RWPE2 (cell line): ENCODE data around the gene ARHGEF3.

Experiments
- ATAC-seq: fragments of 200-7000 bp; cut with Tn5 transposase; 3 replicates; pipeline ENCODE4 v1.9.1; 2021; ENCODE audit warnings: low read depth
- DNase-seq: peaks from one replicate; pipeline ENCODE4 v3.0.0-alpha.2; 2020; ENCODE audit warnings: low spot score
- H3K27ac ChIP-seq: fragments of 450-650 bp; 2 replicates; pipeline ENCODE4 v1.5.1; 2017; ENCODE audit warnings: mild to moderate bottlenecking; ENCODE audit not compliant: poor library complexity, severe bottlenecking
- H3K27me3 ChIP-seq: fragments of 250-450 bp; sonication (Bioruptor Pico); 2 replicates; pipeline ENCODE4 v1.5.1; 2021; ENCODE audit warnings: mild to moderate bottlenecking, moderate library complexity; ENCODE audit not compliant: insufficient read depth, poor library complexity, severe bottlenecking
- H3K36me3 ChIP-seq: fragments of 250-450 bp; sonication (Bioruptor Pico); 2 replicates; pipeline ENCODE4 v1.5.1; 2020; ENCODE audit warnings: low read depth, mild to moderate bottlenecking, moderate library complexity
- H3K4me1 ChIP-seq: fragments of 250-450 bp; sonication (Bioruptor Pico); 2 replicates; pipeline ENCODE4 v1.5.1; 2021; ENCODE audit warnings: mild to moderate bottlenecking, moderate library complexity; ENCODE audit not compliant: insufficient read depth, poor library complexity, severe bottlenecking
- H3K4me3 ChIP-seq: fragments of 250-450 bp; sonication (Bioruptor Pico); 2 replicates; pipeline ENCODE4 v1.5.1; 2021; ENCODE audit warnings: mild to moderate bottlenecking, moderate library complexity; ENCODE audit not compliant: severe bottlenecking
- H3K9me3 ChIP-seq: fragments of 250-450 bp; sonication (Bioruptor Pico); 2 replicates; pipeline ENCODE4 v1.5.1; 2021; ENCODE audit warnings: mild to moderate bottlenecking, moderate library complexity; ENCODE audit not compliant: severe bottlenecking
- TF ChIP-seq, protein P1 (sequence below): fragments of 450-650 bp; IDR thresholded peaks from one replicate; pipeline ENCODE4 v1.5.1; 2017; ENCODE audit warnings: mild to moderate bottlenecking, moderate library complexity; ENCODE audit not compliant: poor library complexity, severe bottlenecking

The ARHGEF3 gene

DNA sequence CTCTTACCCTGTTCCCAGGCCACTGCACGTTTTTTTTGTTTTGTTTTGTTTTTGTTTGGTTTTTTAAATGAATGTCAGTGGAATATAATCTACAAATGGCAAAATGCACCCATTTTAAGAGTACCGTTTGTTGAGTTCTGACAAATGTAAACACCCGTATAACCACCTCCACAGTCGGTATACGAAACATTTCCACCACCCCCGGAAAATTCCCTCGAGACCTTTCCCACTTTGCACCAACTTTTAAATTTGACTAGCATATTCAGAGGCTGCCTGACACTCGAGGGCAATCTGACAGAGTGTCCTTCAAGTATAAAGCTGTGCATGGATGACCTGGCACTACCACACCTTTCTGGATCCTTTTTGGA is 613 bp upstream of the ARHGEF3 start:
- no peaks in the 10 kb centered on the region for H3K36me3 ChIP-seq
- H3K27ac ChIP-seq, result no peak overlapping the region
- no peaks in the 10 kb centered on the region for H3K27me3 ChIP-seq
- H3K4me1 ChIP-seq, result peaks cover 20% of the 10 kb centered on the region
- no peak for DNase-seq
- no peaks in the 10 kb centered on the region for H3K9me3 ChIP-seq
- peak overlapping the region; percentile 58 for H3K4me3 ChIP-seq
- TF ChIP-seq, protein P1, sequence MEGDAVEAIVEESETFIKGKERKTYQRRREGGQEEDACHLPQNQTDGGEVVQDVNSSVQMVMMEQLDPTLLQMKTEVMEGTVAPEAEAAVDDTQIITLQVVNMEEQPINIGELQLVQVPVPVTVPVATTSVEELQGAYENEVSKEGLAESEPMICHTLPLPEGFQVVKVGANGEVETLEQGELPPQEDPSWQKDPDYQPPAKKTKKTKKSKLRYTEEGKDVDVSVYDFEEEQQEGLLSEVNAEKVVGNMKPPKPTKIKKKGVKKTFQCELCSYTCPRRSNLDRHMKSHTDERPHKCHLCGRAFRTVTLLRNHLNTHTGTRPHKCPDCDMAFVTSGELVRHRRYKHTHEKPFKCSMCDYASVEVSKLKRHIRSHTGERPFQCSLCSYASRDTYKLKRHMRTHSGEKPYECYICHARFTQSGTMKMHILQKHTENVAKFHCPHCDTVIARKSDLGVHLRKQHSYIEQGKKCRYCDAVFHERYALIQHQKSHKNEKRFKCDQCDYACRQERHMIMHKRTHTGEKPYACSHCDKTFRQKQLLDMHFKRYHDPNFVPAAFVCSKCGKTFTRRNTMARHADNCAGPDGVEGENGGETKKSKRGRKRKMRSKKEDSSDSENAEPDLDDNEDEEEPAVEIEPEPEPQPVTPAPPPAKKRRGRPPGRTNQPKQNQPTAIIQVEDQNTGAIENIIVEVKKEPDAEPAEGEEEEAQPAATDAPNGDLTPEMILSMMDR, result peak; percentile 63
- no peak for ATAC-seq

DNA sequence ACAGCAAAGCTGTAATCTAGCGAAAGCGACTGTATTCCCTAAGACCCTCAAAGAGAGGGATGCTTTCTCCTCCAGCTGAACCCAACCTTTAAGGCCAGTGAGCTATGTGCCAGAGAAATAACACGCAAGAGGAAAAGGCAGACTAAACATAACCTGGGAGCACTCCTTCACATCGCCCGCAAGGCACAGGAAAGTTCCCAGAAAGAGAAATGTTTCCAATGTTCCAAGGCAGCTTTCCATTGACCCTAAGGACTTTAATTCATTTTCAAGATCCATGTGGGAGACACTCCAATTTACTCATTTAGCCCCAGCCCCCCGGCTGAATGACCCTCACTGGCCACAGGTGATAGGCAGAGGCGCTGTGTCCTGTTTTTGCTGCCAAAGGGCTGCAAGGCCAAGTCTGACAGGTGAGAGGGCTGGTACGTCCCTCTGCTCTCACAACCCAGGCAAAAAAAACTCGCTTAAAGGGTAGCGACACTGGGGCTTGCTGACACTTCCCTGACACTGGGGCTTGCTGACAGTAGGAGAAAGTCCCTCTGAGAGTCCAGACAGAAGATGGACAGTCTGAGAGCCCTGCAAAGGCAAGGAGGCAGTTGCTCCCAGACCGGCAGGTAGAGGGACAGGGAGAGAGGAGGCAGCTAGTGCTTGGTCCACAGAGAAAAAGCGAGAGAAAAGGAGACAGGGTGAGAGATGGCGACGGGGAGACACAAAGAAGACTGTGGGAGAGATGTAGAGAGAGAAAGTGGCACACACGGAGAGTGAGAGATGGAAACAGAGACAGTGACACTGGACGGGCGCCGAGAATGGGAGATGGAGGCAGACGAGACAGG is 702 bp downstream of the ARHGEF3 start:
- Histone ChIP-seq H3K4me1 (peaks cover 20% of the 10 kb centered on the region), H3K4me3 (peak overlapping the region; percentile 58), H3K27ac (peak overlapping the region; percentile 36), H3K36me3 (no peaks in the 10 kb centered on the region), H3K27me3 (no peaks in the 10 kb centered on the region), H3K9me3 (no peaks in the 10 kb centered on the region)
- peak; percentile 50 for ATAC-seq
- DNase-seq, result no peak
- TF ChIP-seq, protein P1, result no peak

DNA sequence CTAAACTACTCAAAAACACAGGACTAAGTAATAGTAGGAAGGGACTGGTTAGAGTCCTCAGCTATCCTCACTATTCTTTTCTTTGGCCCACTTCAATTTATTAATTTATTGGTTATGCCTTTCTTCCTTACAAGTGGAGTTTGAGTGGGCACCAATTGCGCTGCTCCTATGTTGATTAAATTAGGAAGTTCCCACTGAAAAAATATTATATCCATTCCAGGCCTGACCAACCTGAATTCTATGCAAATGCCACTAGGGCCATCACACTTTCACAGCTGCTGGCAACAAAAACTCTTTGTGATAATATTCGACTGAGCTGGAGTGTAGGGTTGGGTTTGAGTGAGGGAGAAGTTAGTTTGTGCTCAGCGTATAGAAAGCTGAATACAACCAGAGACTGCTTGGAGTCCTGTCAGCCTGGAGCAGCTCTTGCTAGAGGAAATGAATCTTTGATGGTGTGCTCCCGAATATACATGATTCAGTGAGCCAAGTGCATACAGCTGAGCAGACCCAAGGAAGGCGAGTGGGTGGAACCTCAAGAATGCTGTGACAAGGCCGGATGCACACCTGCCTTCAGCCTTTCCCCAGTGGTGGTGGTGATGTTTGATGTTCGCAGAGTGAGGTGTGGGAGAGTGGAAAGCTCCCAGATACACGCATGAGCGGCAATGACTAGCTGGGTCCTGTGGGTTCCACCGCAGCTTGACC is 1.5 kb downstream of the ARHGEF3 start:
- Histone ChIP-seq H3K4me1 (peaks cover 25% of the 10 kb centered on the region), H3K27ac (peak overlapping the region; percentile 36), H3K36me3 (no peaks in the 10 kb centered on the region), H3K9me3 (no peaks in the 10 kb centered on the region), H3K27me3 (no peaks in the 10 kb centered on the region), H3K4me3 (peak overlapping the region; percentile 58)
- DNase-seq, result no peak
- TF ChIP-seq, protein P1, result no peak
- ATAC-seq, result peak; percentile 42

DNA sequence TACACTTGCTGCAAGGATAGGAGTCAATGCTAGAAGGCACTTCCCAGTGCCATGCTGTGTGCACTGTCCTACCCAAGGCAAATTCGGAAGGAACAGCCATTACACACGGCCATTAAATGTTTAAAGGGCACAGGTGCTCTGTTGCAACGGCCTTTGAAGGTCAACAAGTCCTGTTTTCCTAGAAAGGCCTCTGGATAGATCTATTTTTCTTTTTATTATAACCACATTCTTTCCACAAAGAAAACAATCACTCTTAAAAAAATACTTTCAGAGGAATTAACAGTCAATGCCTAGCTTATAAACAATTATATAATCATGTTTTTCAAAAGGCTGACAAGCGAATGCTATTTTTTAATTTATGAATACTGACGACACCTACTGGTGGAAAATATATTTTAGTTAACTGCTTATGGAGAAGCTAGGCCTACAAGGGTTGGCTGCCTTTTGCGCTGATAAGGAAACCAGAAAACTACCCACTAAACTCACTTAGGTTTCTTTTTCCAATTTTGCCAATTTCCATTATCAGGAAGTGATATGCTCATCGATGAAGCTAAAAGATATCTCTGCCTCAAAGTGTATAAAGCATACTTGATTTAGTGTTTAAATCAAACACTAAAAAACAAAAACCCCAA is 2.4 kb downstream of the ARHGEF3 start:
- no peak overlapping the region for H3K4me3 ChIP-seq
- TF ChIP-seq, protein P1, result peak; percentile 83

More for the DNA sequence above, 2.4 kb downstream of the ARHGEF3 start:
- no peaks in the 10 kb centered on the region for H3K27me3 ChIP-seq
- ATAC-seq (no peak), DNase-seq (no peak)
- H3K9me3 ChIP-seq, result no peaks in the 10 kb centered on the region
- no peaks in the 10 kb centered on the region for H3K36me3 ChIP-seq
- peak overlapping the region; percentile 36 for H3K27ac ChIP-seq
- H3K4me1 ChIP-seq, result peaks cover 28% of the 10 kb centered on the region
